GM20000 (cell line): Measurements from ENCODE around the gene CTSF.
A peak's percentile ranks its signal among the peaks of the same experiment; 100 is the strongest.
"Not testable (repeated sequence)": the region's sequence is repeated elsewhere in the genome, so short reads cannot be mapped to it uniquely, and the experiment has no call there.

Experiments used
- DNase-seq: peaks from one replicate; pipeline ENCODE4 v3.0.0; 2012; ENCODE audit warnings: low spot score
- TF ChIP-seq, protein P1 (sequence below): IDR thresholded peaks from 2 replicates; pipeline ENCODE4 v1.5.1; 2012; ENCODE audit warnings: mild to moderate bottlenecking, control low read depth; ENCODE audit errors: extremely low read depth, missing control alignments

The CTSF gene

GRCh38 chr11:66593650-66594049, 25.2 kb upstream of the CTSF start:
- DNase-seq = no peak
- TF ChIP-seq, protein P1, sequence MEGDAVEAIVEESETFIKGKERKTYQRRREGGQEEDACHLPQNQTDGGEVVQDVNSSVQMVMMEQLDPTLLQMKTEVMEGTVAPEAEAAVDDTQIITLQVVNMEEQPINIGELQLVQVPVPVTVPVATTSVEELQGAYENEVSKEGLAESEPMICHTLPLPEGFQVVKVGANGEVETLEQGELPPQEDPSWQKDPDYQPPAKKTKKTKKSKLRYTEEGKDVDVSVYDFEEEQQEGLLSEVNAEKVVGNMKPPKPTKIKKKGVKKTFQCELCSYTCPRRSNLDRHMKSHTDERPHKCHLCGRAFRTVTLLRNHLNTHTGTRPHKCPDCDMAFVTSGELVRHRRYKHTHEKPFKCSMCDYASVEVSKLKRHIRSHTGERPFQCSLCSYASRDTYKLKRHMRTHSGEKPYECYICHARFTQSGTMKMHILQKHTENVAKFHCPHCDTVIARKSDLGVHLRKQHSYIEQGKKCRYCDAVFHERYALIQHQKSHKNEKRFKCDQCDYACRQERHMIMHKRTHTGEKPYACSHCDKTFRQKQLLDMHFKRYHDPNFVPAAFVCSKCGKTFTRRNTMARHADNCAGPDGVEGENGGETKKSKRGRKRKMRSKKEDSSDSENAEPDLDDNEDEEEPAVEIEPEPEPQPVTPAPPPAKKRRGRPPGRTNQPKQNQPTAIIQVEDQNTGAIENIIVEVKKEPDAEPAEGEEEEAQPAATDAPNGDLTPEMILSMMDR = no peak

DNA sequence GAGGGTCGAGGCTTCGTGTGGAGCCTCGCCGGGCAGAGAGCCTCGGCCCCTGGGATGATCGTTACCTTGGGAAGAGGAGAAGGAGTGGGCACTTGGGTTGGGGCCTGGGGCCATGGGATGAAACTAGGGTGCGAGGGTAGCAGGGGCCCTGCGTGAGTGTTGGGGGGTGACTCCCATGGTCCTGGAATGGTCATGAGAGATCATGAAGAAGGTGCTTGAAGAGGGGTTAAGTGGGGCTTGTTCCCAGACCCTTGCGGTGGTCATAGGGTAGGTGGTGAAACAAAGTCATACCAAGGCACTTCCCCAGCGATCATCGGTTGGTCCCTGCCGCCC, 24.9 kb upstream of the CTSF start:
- no peak for DNase-seq

DNA sequence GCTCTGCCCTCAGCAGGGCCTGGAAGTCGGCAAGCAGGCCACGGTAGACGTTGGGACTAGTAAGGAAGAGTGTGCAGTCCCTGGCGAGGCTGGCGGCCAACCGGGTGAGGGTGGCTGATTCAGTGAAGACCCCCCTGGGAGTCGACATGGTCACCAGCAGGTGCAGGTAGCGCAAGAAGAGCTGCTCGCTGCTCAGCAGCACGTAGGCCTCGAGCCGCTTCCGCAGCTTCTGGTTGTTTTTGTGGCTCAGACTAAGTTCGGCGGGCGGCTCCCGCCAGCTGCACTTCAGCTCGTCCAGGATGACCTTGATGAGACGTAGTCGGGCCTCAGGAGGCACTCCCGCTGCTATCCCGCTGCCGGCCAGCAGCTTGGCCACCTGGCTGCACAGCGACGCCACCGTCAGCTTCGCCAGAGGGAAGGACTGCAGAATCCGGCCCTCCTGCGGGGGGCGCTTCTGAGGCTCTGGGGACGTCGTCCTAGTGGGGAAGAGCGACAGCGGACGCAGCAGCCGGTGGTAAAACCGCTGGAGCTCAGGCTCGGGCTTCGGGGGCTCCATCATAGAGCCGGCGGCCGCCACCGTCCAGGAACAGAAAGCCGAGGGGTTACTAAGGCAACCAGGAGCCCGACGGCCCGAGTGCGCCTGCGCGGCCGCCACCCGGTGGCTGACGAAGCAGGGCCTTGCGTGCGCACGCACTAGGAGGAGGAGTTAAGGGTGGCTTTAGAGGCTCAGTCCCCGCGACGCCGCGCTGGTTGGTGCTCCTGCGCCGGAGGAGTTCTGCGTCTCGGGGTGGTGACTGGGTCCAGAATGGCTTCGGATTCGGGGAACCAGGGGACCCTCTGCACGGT, 24.3 kb upstream of the CTSF start, which contains the start of the genes CCDC87 and CCS:
TSS of gene CCDC87 (minus strand) at position 607 of the 846 bp plus-strand sequence. CDS start at position 559, 48 bp downstream.
TSS of gene CCS (plus strand) at position 729 of the 846 bp plus-strand sequence. CDS start at position 806, 77 bp downstream.
- peak; percentile 100 for DNase-seq
- TF ChIP-seq, protein P1 = peak; percentile 47

More for the DNA sequence above, 24.9 kb upstream of the CTSF start:
- TF ChIP-seq, protein P1 = no peak

DNA sequence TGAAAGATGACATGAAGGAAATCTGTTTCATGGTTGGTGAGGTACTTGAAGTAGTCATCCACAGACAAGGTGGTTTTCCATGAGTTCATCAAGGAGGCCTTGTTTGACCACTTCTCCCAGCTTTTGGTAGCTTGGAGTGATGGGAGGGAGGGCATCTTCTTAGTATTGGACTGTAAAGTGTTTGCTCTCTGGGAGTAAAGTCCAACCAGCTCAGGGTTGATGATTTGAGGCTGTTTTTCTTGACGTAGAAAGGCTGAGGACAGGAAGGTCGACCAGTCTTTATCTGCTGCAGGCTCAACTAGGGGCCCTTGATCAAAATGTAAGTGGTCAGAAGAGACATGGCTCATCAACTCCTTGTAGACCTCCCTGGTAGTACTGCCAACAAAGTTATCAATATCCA, 22.8 kb upstream of the CTSF start:
- DNase-seq = no peak
- TF ChIP-seq, protein P1 = no peak

DNA sequence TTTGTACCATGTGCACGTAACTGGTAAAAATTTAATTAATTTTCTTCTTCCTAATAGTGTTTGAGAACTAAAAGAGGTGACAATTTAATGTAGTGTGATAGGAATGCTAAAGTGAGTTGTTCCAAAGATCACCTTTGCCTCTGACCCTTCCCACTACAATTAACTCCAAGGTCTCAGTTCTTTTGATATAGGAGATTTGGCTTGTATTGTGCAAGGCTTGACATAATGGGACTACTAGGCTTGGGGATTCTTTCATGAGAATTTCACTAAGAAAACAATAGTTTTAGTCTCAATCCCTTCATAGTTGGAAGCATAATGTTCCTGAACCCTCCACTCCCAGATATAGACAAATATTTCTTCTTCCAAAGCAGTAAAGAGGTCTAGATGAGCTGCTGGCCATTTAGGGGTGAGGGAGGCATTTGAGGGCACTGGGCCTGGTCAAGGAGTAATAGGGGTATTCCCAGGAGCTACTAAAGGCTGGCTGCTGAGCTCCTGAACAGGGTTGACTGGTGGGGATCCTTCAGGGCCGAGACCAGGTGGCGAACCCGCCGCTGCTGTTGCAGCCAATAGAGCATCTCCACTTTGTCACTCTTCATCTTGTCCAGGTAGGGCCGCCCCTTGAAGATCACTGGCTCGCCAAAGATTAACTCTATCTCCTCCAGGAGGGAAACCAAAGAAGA, 21.7 kb upstream of the CTSF start:
- no peak for DNase-seq
- TF ChIP-seq, protein P1 = no peak

DNA sequence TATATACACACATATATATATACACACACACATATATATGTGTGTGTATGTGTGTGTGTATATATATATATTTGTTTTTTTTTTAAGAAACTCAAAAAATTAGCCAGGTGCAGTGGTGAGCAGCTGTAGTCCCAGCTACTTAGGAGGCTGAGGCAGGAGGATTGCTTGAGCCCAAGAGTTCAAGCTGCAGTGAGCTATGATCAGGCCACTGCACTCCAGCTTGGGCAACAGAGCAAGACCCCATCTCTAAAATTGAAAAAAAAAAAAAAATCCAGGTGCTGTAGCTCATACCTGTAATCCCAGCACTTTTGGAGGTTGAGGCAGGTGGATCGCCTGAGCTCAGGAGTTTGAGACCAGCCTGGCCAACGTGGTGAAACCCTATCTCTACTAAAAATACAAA, 20.9 kb upstream of the CTSF start:
- not testable (repeated sequence) for DNase-seq

GRCh38 chr11:66586136-66586535, 17.7 kb upstream of the CTSF start:
- no peak for DNase-seq

DNA sequence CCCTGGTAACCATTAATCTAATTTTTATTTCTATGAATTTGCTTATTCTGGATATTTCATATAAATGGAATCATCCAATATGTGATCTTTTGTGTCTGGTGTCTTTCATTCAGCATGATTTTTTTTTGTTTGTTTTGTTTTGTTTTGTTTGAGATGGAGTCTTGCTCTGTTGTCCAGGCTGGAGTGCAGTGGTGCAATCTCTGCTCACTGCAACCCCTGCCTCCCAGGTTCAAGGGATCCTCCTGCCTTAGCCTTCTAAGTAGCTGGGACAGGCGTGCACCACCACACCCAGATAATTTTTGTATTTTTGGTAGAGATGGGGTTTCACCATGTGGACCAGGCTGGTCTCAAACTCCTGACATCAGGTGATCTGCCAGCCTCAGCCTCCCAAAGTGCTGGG, 17.0 kb upstream of the CTSF start:
- DNase-seq = not testable (repeated sequence)

More at GRCh38 chr11:66586136-66586535, 17.7 kb upstream of the CTSF start:
- TF ChIP-seq, protein P1 = no peak

- DNase-seq = not testable (repeated sequence)
Measured at GRCh38 chr11:66582565-66583147, 14.2 kb upstream of the CTSF start.
